Tibial nerve (tissue), 4 donors: ENCODE results near the gene REG4.

Experiments
- CTCF ChIP-seq, 5 experiments: fragments of 200-600 bp in 3 of 5; fragments of 450-650 bp in 2 of 5; sonication (generic) in 3 of 5; IDR thresholded peaks; one replicate each; pipeline ENCODE4 v1.5.1; 2016 to 2019; ENCODE audit warnings: antibody characterized with exemption in 5 of 5, mild to moderate bottlenecking in 3 of 5, moderate library complexity in 2 of 5
- EP300 ChIP-seq, 2 donors: sonication (generic); formaldehyde crosslinking; IDR thresholded peaks; one replicate each; pipeline ENCODE4 v1.6.1; 2017; ENCODE audit warnings: antibody characterized with exemption in 2 of 2, mild to moderate bottlenecking in 1 of 2
- POLR2A ChIP-seq, 2 donors: fragments of 450-650 bp; IDR thresholded peaks; one replicate each; pipeline ENCODE4 v1.6.1; 2017; ENCODE audit warnings: antibody characterized with exemption in 2 of 2, mild to moderate bottlenecking in 2 of 2, moderate library complexity in 2 of 2

GRCh38 chr1:119829625-119830024 is 18.4 kb upstream of the REG4 start:
- TF ChIP-seq CTCF (IDR thresholded peaks at IDR 0.05) (no peak), EP300 (IDR thresholded peaks at IDR 0.05) (no peak), POLR2A (IDR thresholded peaks at IDR 0.05) (no peak)
